OCI-LY3 (cell line): Measurements from ENCODE around the gene TUBGCP5.

Source experiments
- CTCF ChIP-seq: fragments of 200-600, 300-600 bp; sonication (generic); IDR thresholded peaks from 2 replicates; pipeline ENCODE4 v1.5.1; 2014; ENCODE audit warnings: antibody characterized with exemption, low read length, low read depth
- EZH2phosphoT487 ChIP-seq: fragments of 200-600 bp; shearing (Covaris generic); IDR thresholded peaks from 2 replicates; pipeline ENCODE4 v1.6.1; 2018; ENCODE audit warnings: antibody characterized with exemption, mixed run types, low read depth

GRCh38 chr15:23083115-23083514 is 43.7 kb upstream of the TUBGCP5 start:
- TF ChIP-seq CTCF (no peak), EZH2phosphoT487 (no peak)
